HepG2 (cell line): ENCODE data around the gene OTOP3. TPM values are rescaled to one million over a fixed set of nuclear protein-coding genes. Genes with fewer than 3 reads are reported as not detected.

Source experiments
- CHD2 ChIP-seq: IDR thresholded peaks from 2 replicates; pipeline ENCODE4 v1.6.1; 2011; ENCODE audit warnings: low read depth, low read length, improper control_type of control experiment
- CTCF ChIP-seq: sonication (generic); formaldehyde crosslinking; IDR thresholded peaks from 2 replicates; pipeline ENCODE4 v1.5.0; 2020; ENCODE audit warnings: mild to moderate bottlenecking, missing genetic modification reagents, moderate library complexity
- E2F5 ChIP-seq: sonication (generic); formaldehyde crosslinking; conservative IDR thresholded peaks from 2 replicates; pipeline ENCODE4 v1.4.0; 2020; ENCODE audit warnings: missing genetic modification reagents
- EHMT2 ChIP-seq: fragments of 200-600 bp; sonication (generic); IDR thresholded peaks from 2 replicates; pipeline ENCODE4 v1.7.0; 2017; ENCODE audit warnings: antibody characterized with exemption, low read depth, low read length, borderline replicate concordance
- FOSL2 ChIP-seq: sonication (generic); formaldehyde crosslinking; IDR thresholded peaks from 2 replicates; pipeline ENCODE4 v1.4.0; 2020; ENCODE audit warnings: missing genetic modification reagents
- FOXO1 ChIP-seq: sonication (generic); formaldehyde crosslinking; IDR thresholded peaks from 2 replicates; pipeline ENCODE4 v1.4.0; 2020; ENCODE audit warnings: missing genetic modification reagents
- GLMP ChIP-seq: sonication (generic); formaldehyde crosslinking; IDR thresholded peaks from 2 replicates; pipeline ENCODE4 v1.9.0; 2021; ENCODE audit warnings: missing genetic modification reagents, mild to moderate bottlenecking, borderline replicate concordance
- HNF4G ChIP-seq, 2 experiments: sonication (generic) in 1 of 2; formaldehyde crosslinking in 1 of 2; IDR thresholded peaks; 2 replicates each; pipeline versions ENCODE4 v1.4.0 to v1.6.1; 2011 to 2020; ENCODE audit warnings: borderline replicate concordance in 2 of 2, low read depth in 2 of 2, mild to moderate bottlenecking in 2 of 2, low read length in 1 of 2, missing genetic modification reagents in 1 of 2, moderate library complexity in 1 of 2
- MIXL1 ChIP-seq: IDR thresholded peaks from 2 replicates; pipeline ENCODE4 v1.6.1; 2016
- NFE2L1 ChIP-seq: sonication (generic); formaldehyde crosslinking; IDR thresholded peaks from 2 replicates; pipeline ENCODE4 v1.4.0; 2020; ENCODE audit warnings: missing genetic modification reagents, mild to moderate bottlenecking, borderline replicate concordance
- PAF1 ChIP-seq: IDR thresholded peaks from 2 replicates; pipeline ENCODE4 v1.6.1; 2016; ENCODE audit warnings: missing genetic modification reagents, missing compliant biosample characterization
- SALL1 ChIP-seq: sonication (generic); formaldehyde crosslinking; IDR thresholded peaks from 2 replicates; pipeline ENCODE4 v1.8.0; 2022; ENCODE audit warnings: mild to moderate bottlenecking, missing genetic modification reagents
- STAG1 ChIP-seq: sonication (generic); formaldehyde crosslinking; IDR thresholded peaks from 2 replicates; pipeline ENCODE4 v1.4.0; 2020; ENCODE audit warnings: missing genetic modification reagents
- TBP ChIP-seq: sonication (generic); formaldehyde crosslinking; IDR thresholded peaks from 2 replicates; pipeline ENCODE4 v1.5.0; 2020; ENCODE audit warnings: missing genetic modification reagents
- TEAD3 ChIP-seq: optimal IDR thresholded peaks from 2 replicates; pipeline ENCODE3; 2016; ENCODE audit warnings: borderline replicate concordance
- TMF1 ChIP-seq: sonication (generic); formaldehyde crosslinking; IDR thresholded peaks from 2 replicates; pipeline ENCODE4 v1.8.1; 2022; ENCODE audit warnings: low read depth, missing genetic modification reagents
- ZBTB34 ChIP-seq: sonication (generic); formaldehyde crosslinking; IDR thresholded peaks from 2 replicates; pipeline ENCODE4 v1.8.0; 2022; ENCODE audit warnings: mild to moderate bottlenecking, missing genetic modification reagents
- ZBTB46 ChIP-seq: sonication (generic); formaldehyde crosslinking; IDR thresholded peaks from 2 replicates; pipeline ENCODE4 v1.4.0; 2020; ENCODE audit warnings: mild to moderate bottlenecking, missing genetic modification reagents, borderline replicate concordance
- ZNF3 ChIP-seq: IDR thresholded peaks from 2 replicates; pipeline ENCODE4 v1.7.0; 2017; ENCODE audit warnings: inconsistent platforms
- ZUFSP ChIP-seq: sonication (generic); formaldehyde crosslinking; IDR thresholded peaks from 2 replicates; pipeline ENCODE4 v1.9.0; 2021; ENCODE audit warnings: missing genetic modification reagents, mild to moderate bottlenecking, borderline replicate concordance
- polyA plus RNA-seq, 8 experiments: library from polyadenylated mRNA; depleted of rRNA in 3 of 8; stranded (reverse) in 7 of 8; unstranded in 1 of 8; fragments of >200 nt; fragmentation: Illumina TruSeq in 4 of 8; extraction: Trizol in 4 of 8; gene quantifications; 2 replicates each; pipeline versions ENCODE4 v1.2.1 to v1.2.3, GENCODE V29; 2011 to 2016; ENCODE audit warnings: low read depth in 4 of 8, missing spikeins in 1 of 8, mixed read lengths in 1 of 8; ENCODE audit not compliant: insufficient read depth in 1 of 8
- total RNA-seq, 5 experiments: library from RNA; depleted of rRNA; stranded (reverse); fragments of >200 nt; fragmentation: Illumina TruSeq; extraction: Trizol; gene quantifications; 2 replicates each; pipeline ENCODE4 v1.2.3, GENCODE V29; 2016; ENCODE audit warnings: low read depth in 1 of 5

The OTOP3 gene
- total and polyA plus RNA-seq, 2 of the 13 experiments (the other 11 are each of a cell fraction or from before 2014, with no cell fraction given) = not detected

GRCh38 chr17:74923538-74924249 is 12.0 kb upstream of the OTOP3 start (continued):
- TF ChIP-seq EHMT2 (no peak), NFE2L1 (CRISPR knock-in tag) (no peak), HNF4G (IDR thresholded peaks at IDR 0.05; ENCODE audit: borderline replicate concordance, low read depth, low read length) (peak; percentile 39; the same call in 1 of the 2 replicates), HNF4G (CRISPR knock-in tag; IDR thresholded peaks at IDR 0.05; ENCODE audit: borderline replicate concordance, low read depth) (no peak), ZUFSP (CRISPR knock-in tag) (no peak), SALL1 (CRISPR knock-in tag) (peak; percentile 84), TMF1 (CRISPR knock-in tag) (0 out of 2 replicates have a peak, but pooled peaks have one; percentile 64), E2F5 (CRISPR knock-in tag) (no peak), ZNF3 (CRISPR knock-in tag) (no peak), GLMP (CRISPR knock-in tag) (no peak), TBP (CRISPR knock-in tag) (no peak), CHD2 (no peak), FOXO1 (0 out of 2 replicates have a peak, but pooled peaks have one; percentile 38), STAG1 (CRISPR knock-in tag) (peak; percentile 85), FOSL2 (no peak), TEAD3 (peak; percentile 55), CTCF (CRISPR knock-in tag) (peak; percentile 91), MIXL1 (CRISPR knock-in tag) (no peak), ZBTB34 (CRISPR knock-in tag) (peak; percentile 38; the same call in 1 of the 2 replicates), PAF1 (CRISPR knock-in tag) (no peak), ZBTB46 (CRISPR knock-in tag) (no peak)
